Endodermal cell (in vitro differentiated cells): Measurements from ENCODE around the gene ADCY2. TPM values are rescaled to one million over a fixed set of nuclear protein-coding genes. Genes with fewer than 3 reads are reported as not detected.

Experiments used
- DNase-seq: peaks from one replicate; pipeline ENCODE4 v3.0.0-alpha.2; 2017
- H3K27ac ChIP-seq: 2 replicates; pipeline ENCODE4 v1.5.1; 2013; ENCODE audit warnings: mild to moderate bottlenecking, low read depth, low read length, moderate library complexity
- H3K27me3 ChIP-seq: 2 replicates; pipeline ENCODE4 v1.6.1; 2013; ENCODE audit warnings: mild to moderate bottlenecking, low read length, moderate library complexity; ENCODE audit not compliant: insufficient read depth, control insufficient read depth, poor library complexity, severe bottlenecking
- H3K36me3 ChIP-seq: 2 replicates; pipeline ENCODE4 v1.7.0; 2013; ENCODE audit warnings: mild to moderate bottlenecking, low read length, moderate library complexity; ENCODE audit not compliant: control insufficient read depth, insufficient read depth
- H3K4me1 ChIP-seq: one replicate; pipeline ENCODE4 v1.7.0; 2013; ENCODE audit warnings: low read length; ENCODE audit not compliant: control insufficient read depth, insufficient read depth
- H3K4me3 ChIP-seq: 2 replicates; pipeline ENCODE4 v1.5.1; 2013; ENCODE audit warnings: mild to moderate bottlenecking, low read length, moderate library complexity
- H3K9ac ChIP-seq: 2 replicates; pipeline ENCODE4 v1.6.1; 2013; ENCODE audit warnings: mild to moderate bottlenecking, low read length, moderate library complexity; ENCODE audit not compliant: poor library complexity, severe bottlenecking; ENCODE audit errors: extremely low read depth
- H3K9me3 ChIP-seq: 2 replicates; pipeline ENCODE4 v1.6.1; 2013; ENCODE audit warnings: mild to moderate bottlenecking, low read length, moderate library complexity; ENCODE audit not compliant: control insufficient read depth
- H3K27ac Mint-ChIP-seq: 2 replicates; pipeline ENCODE4 v1.8.0; 2020; ENCODE audit warnings: mixed read lengths
- H3K27me3 Mint-ChIP-seq: 2 replicates; pipeline ENCODE4 v1.8.0; 2021; ENCODE audit warnings: mild to moderate bottlenecking, mixed read lengths; ENCODE audit not compliant: insufficient read depth
- H3K36me3 Mint-ChIP-seq: 2 replicates; pipeline ENCODE4 v1.8.0; 2020; ENCODE audit warnings: low read depth, mixed read lengths
- H3K4me1 Mint-ChIP-seq: 2 replicates; pipeline ENCODE4 v1.8.0; 2020; ENCODE audit warnings: mixed read lengths
- H3K4me3 Mint-ChIP-seq: 2 replicates; pipeline ENCODE4 v1.8.0; 2020; ENCODE audit warnings: mild to moderate bottlenecking, moderate library complexity, mixed read lengths
- H3K9me3 Mint-ChIP-seq: 2 replicates; pipeline ENCODE4 v1.8.0; 2020; ENCODE audit warnings: mild to moderate bottlenecking, mixed read lengths
- CTCF ChIP-seq: fragments of 200-600 bp; sonication (generic); conservative IDR thresholded peaks from 2 replicates; pipeline ENCODE4 v1.5.0; 2021; ENCODE audit warnings: antibody characterized with exemption, mild to moderate bottlenecking
- WGBS, 2 experiments: methylation state at CpG; one replicate each; pipeline versions ENCODE4 v1.1.5 to v1.1.7; 2013; ENCODE audit warnings: missing lambda C conversion rate in 2 of 2, mixed read lengths in 1 of 2; ENCODE audit not compliant: insufficient coverage in 1 of 2, insufficient read length in 1 of 2; 5-methylcytosine and 5-hydroxymethylcytosine counted together
- total RNA-seq, 2 donors: library from RNA; stranded (reverse); fragmentation: NEBNext Ultra II Directional in 1 of 2; extraction: Animal tissue kit (Norgen Biotek cat#: 25700) in 1 of 2; gene quantifications; 2 replicates in 1 of 2; 3 replicates in 1 of 2; pipeline ENCODE4 v1.2.1, GENCODE V29; 2021

Gene ADCY2
- total RNA-seq, 2 donors from 2014 or later = 61.5 to 63.2 TPM

- WGBS, 2 experiments = 79 to 90% methylated on average over 2 to 5 of the region's 5 CpGs
- no peak for TF ChIP-seq CTCF
- no peak overlapping the region for H3K9ac ChIP-seq
- no peak overlapping the region for H3K4me3 Mint-ChIP-seq
- peaks cover under 1% of the 10 kb centered on the region for H3K27me3 ChIP-seq
- no peak overlapping the region for H3K27ac ChIP-seq
- H3K27me3 Mint-ChIP-seq = peaks cover 2% of the 10 kb centered on the region
- no peak overlapping the region for H3K27ac Mint-ChIP-seq
- peaks cover 13% of the 10 kb centered on the region for H3K9me3 ChIP-seq
- H3K9me3 Mint-ChIP-seq = peaks cover 11% of the 10 kb centered on the region
- no peak overlapping the region for H3K4me3 ChIP-seq
- peaks cover 21% of the 10 kb centered on the region for H3K36me3 Mint-ChIP-seq
- H3K36me3 ChIP-seq = peaks cover 26% of the 10 kb centered on the region
- H3K4me1 Mint-ChIP-seq = no peaks in the 10 kb centered on the region
- no peak for DNase-seq
- H3K4me1 ChIP-seq = no peaks in the 10 kb centered on the region
Measured at GRCh38 chr5:7857361-7857760, 461.4 kb downstream of the ADCY2 start.

GRCh38 chr5:7857926-7858632 is 462.1 kb downstream of the ADCY2 start:
- H3K27me3 ChIP-seq = no peaks in the 10 kb centered on the region
- DNase-seq = no peak
- Mint-ChIP-seq H3K4me1 (no peaks in the 10 kb centered on the region), H3K27ac (no peak overlapping the region), H3K4me3 (no peak overlapping the region), H3K9me3 (peaks cover 10% of the 10 kb centered on the region), H3K27me3 (no peaks in the 10 kb centered on the region), H3K36me3 (peaks cover 21% of the 10 kb centered on the region)
- H3K4me1 ChIP-seq = no peaks in the 10 kb centered on the region
- peaks cover 33% of the 10 kb centered on the region for H3K36me3 ChIP-seq
- peaks cover 13% of the 10 kb centered on the region for H3K9me3 ChIP-seq
- H3K27ac ChIP-seq = no peak overlapping the region
- no peak overlapping the region for H3K4me3 ChIP-seq
- no peak overlapping the region for H3K9ac ChIP-seq
- 91% methylated on average over 6 to 9 of the region's 9 CpGs for WGBS, 2 experiments
- TF ChIP-seq CTCF = no peak

- peaks cover 7% of the 10 kb centered on the region for H3K4me1 ChIP-seq
- peaks cover 30% of the 10 kb centered on the region for H3K36me3 ChIP-seq
- H3K36me3 Mint-ChIP-seq = peaks cover 8% of the 10 kb centered on the region
- H3K9ac ChIP-seq = no peak overlapping the region
- H3K9me3 ChIP-seq = no peaks in the 10 kb centered on the region
- WGBS, 2 experiments = 83 to 95% methylated on average over 1 of the region's 2 CpGs
- no peak overlapping the region for H3K27ac ChIP-seq
- H3K27ac Mint-ChIP-seq = no peak overlapping the region
- H3K4me1 Mint-ChIP-seq = peaks cover 14% of the 10 kb centered on the region
- H3K27me3 ChIP-seq = no peaks in the 10 kb centered on the region
- H3K4me3 Mint-ChIP-seq = no peak overlapping the region
- H3K27me3 Mint-ChIP-seq = no peaks in the 10 kb centered on the region
- no peak for TF ChIP-seq CTCF
- no peak overlapping the region for H3K4me3 ChIP-seq
- no peaks in the 10 kb centered on the region for H3K9me3 Mint-ChIP-seq
- no peak for DNase-seq
Measured at GRCh38 chr5:7866196-7866595, 470.3 kb downstream of the ADCY2 start.
